IMR-90 (cell line): ENCODE measurements around the gene KCNMA1. TPM values are rescaled to one million over a fixed set of nuclear protein-coding genes. Genes with fewer than 3 reads are reported as not detected.

Experiments
- ATAC-seq: fragments of 200-7000 bp; cut with Tn5 transposase; 2 replicates; pipeline ENCODE4 v1.9.1; 2020; ENCODE audit warnings: low read depth, mild to moderate bottlenecking, moderate library complexity
- BruUV-seq: library from RNA; stranded (reverse); fragments of 400-500 nt; replicated peaks from 2 replicates; lab custom pipeline; 2021; lab: Mats Ljungman, UMichigan
- CTCF ChIA-PET: fragments of 300-600 bp; formaldehyde crosslinking; extraction: SDS; loops from one replicate; lab custom pipeline; 2021; ENCODE audit warnings: antibody characterized with exemption; lab: Yijun Ruan, JAX
- POLR2A ChIA-PET: fragments of 300-600 bp; sonication (Branson Sonifier 250); formaldehyde crosslinking; loops from one replicate; lab custom pipeline; 2022; ENCODE audit warnings: antibody characterized with exemption; ENCODE audit not compliant: unreplicated experiment; lab: Charles Lee
- DNase-seq: peaks from one replicate; pipeline ENCODE4 v3.0.0; 2013
- H2AFZ ChIP-seq: replicated peaks from 2 replicates; pipeline ENCODE3; 2013; ENCODE audit warnings: low read length, mild to moderate bottlenecking; ENCODE audit not compliant: poor library complexity
- H2AK5ac ChIP-seq: 2 replicates; pipeline ENCODE4 v1.6.1; 2013; ENCODE audit warnings: low read depth, low read length, inconsistent platforms
- H2AK9ac ChIP-seq: replicated peaks from 2 replicates; pipeline ENCODE3; 2013; ENCODE audit warnings: mild to moderate bottlenecking, low read depth, low read length, moderate library complexity; ENCODE audit not compliant: poor library complexity
- H2BK120ac ChIP-seq: 2 replicates; pipeline ENCODE4 v1.6.1; 2013; ENCODE audit warnings: low read depth, low read length, inconsistent platforms
- H2BK15ac ChIP-seq: 3 replicates; pipeline ENCODE4 v1.6.1; 2013; ENCODE audit warnings: low read depth, low read length, inconsistent platforms
- H2BK20ac ChIP-seq: 2 replicates; pipeline ENCODE4 v1.6.1; 2013; ENCODE audit warnings: low read depth, mild to moderate bottlenecking, inconsistent platforms, low read length, moderate library complexity
- H2BK5ac ChIP-seq: 2 replicates; pipeline ENCODE4 v1.6.1; 2013; ENCODE audit warnings: mild to moderate bottlenecking, low read depth, low read length, inconsistent platforms; ENCODE audit not compliant: poor library complexity, severe bottlenecking
- H3K14ac ChIP-seq: replicated peaks from 2 replicates; pipeline ENCODE4 v1.6.1; 2013; ENCODE audit warnings: low read depth, low read length, inconsistent platforms
- H3K18ac ChIP-seq: 2 replicates; pipeline ENCODE4 v1.6.1; 2013; ENCODE audit warnings: low read depth, low read length, control low read depth
- H3K23ac ChIP-seq: 2 replicates; pipeline ENCODE4 v1.6.1; 2013; ENCODE audit warnings: low read depth, low read length, inconsistent platforms
- H3K27ac ChIP-seq: 2 replicates; pipeline ENCODE4 v1.5.1; 2013; ENCODE audit warnings: mild to moderate bottlenecking, control low read depth, low read length; ENCODE audit not compliant: insufficient read depth
- H3K27me3 ChIP-seq: 2 replicates; pipeline ENCODE4 v1.6.1; 2013; ENCODE audit warnings: low read length; ENCODE audit not compliant: control insufficient read depth, insufficient read depth
- H3K36me3 ChIP-seq: 2 replicates; pipeline ENCODE4 v1.6.1; 2013; ENCODE audit warnings: low read length, mixed read lengths; ENCODE audit not compliant: control insufficient read depth, insufficient read depth
- H3K4ac ChIP-seq: 2 replicates; pipeline ENCODE4 v1.6.1; 2013; ENCODE audit warnings: low read depth, low read length, inconsistent platforms
- H3K4me1 ChIP-seq: 2 replicates; pipeline ENCODE4 v1.6.1; 2013; ENCODE audit warnings: low read length, mixed read lengths; ENCODE audit not compliant: control insufficient read depth, insufficient read depth
- H3K4me2 ChIP-seq: 2 replicates; pipeline ENCODE4 v1.6.1; 2013; ENCODE audit warnings: low read depth, mild to moderate bottlenecking, control low read depth, low read length, moderate library complexity
- H3K4me3 ChIP-seq: 2 replicates; pipeline ENCODE4 v1.5.1; 2013; ENCODE audit warnings: low read depth, mild to moderate bottlenecking, control low read depth, low read length, moderate library complexity; ENCODE audit not compliant: insufficient read depth
- H3K56ac ChIP-seq: 2 replicates; pipeline ENCODE4 v1.6.1; 2013; ENCODE audit warnings: low read length, inconsistent platforms; ENCODE audit not compliant: insufficient read depth; ENCODE audit errors: extremely low read depth
- H3K79me1 ChIP-seq, 2 experiments: 2 replicates each; pipeline ENCODE4 v1.6.1; 2013; ENCODE audit warnings: low read length in 2 of 2, inconsistent platforms in 1 of 2, low read depth in 1 of 2
- H3K9ac ChIP-seq: 2 replicates; pipeline ENCODE4 v1.6.1; 2013; ENCODE audit warnings: low read depth, low read length, control low read depth
- H3K9me1 ChIP-seq: 2 replicates; pipeline ENCODE4 v1.6.1; 2013; ENCODE audit warnings: low read length, inconsistent platforms; ENCODE audit not compliant: insufficient read depth
- H3K9me3 ChIP-seq: 2 replicates; pipeline ENCODE4 v1.6.1; 2013; ENCODE audit warnings: low read length; ENCODE audit not compliant: control insufficient read depth, insufficient read depth
- H4K20me1 ChIP-seq: 2 replicates; pipeline ENCODE4 v1.6.1; 2013; ENCODE audit warnings: low read length, inconsistent platforms; ENCODE audit not compliant: insufficient read depth
- H4K5ac ChIP-seq: 2 replicates; pipeline ENCODE4 v1.6.1; 2013; ENCODE audit warnings: mild to moderate bottlenecking, low read depth, low read length, control low read depth
- H4K8ac ChIP-seq, 2 experiments: 2 replicates each; pipeline ENCODE4 v1.6.1; 2013; ENCODE audit warnings: low read depth in 2 of 2, low read length in 2 of 2, control low read depth in 1 of 2, inconsistent platforms in 1 of 2
- H4K91ac ChIP-seq: 2 replicates; pipeline ENCODE4 v1.6.1; 2013; ENCODE audit warnings: low read depth, low read length, inconsistent platforms; ENCODE audit not compliant: insufficient read depth
- BHLHE40 ChIP-seq: fragments of 150-350 bp; IDR thresholded peaks from 2 replicates; pipeline ENCODE4 v1.6.1; 2016; ENCODE audit warnings: mild to moderate bottlenecking, low read depth, low read length
- CEBPB ChIP-seq: IDR thresholded peaks from 2 replicates; pipeline ENCODE4 v1.6.1; 2012; ENCODE audit warnings: low read depth, low read length, improper control_type of control experiment
- CTCF ChIP-seq: conservative IDR thresholded peaks from 2 replicates; pipeline ENCODE4 v1.5.1; 2012; ENCODE audit warnings: mild to moderate bottlenecking, low read depth, low read length, improper control_type of control experiment
- FOS ChIP-seq: fragments of 150-350 bp; IDR thresholded peaks from 2 replicates; pipeline ENCODE4 v1.6.1; 2016; ENCODE audit warnings: low read depth, low read length
- MAFK ChIP-seq: IDR thresholded peaks from 2 replicates; pipeline ENCODE4 v1.6.1; 2012; ENCODE audit warnings: low read depth, low read length, improper control_type of control experiment
- POLR2A ChIP-seq: IDR thresholded peaks from 2 replicates; pipeline ENCODE4 v1.6.1; 2012; ENCODE audit warnings: mild to moderate bottlenecking, low read depth, low read length
- RFX5 ChIP-seq: IDR thresholded peaks from 2 replicates; pipeline ENCODE4 v1.8.0; 2012; ENCODE audit warnings: low read depth, mild to moderate bottlenecking, low read length, moderate library complexity
- WGBS, 2 experiments: methylation state at CpG; one replicate each; pipeline versions ENCODE4 v1.1.5 to v1.1.7; 2013; ENCODE audit warnings: missing lambda C conversion rate in 2 of 2; ENCODE audit not compliant: insufficient read length in 1 of 2; ENCODE audit errors: extremely low coverage in 2 of 2; 5-methylcytosine and 5-hydroxymethylcytosine counted together
- dilution Hi-C: fragments of 300-500 bp; cut with HindIII; formaldehyde crosslinking; loops from one replicate; pipeline ENCODE4 v1.14.3; 2018; ENCODE audit warnings: low sequenced_read_pairs; ENCODE audit not compliant: unreplicated experiment
- in situ Hi-C: fragments of 300-500 bp; cut with MboI; formaldehyde crosslinking; loops from 3 replicates; pipeline ENCODE4 v1.14.3; 2019; ENCODE audit warnings: low sequenced_read_pairs, inconsistent platforms, mixed read lengths
- intact Hi-C: fragments of 100-400 bp; cut with micrococcal nuclease; formaldehyde crosslinking; loops from 2 replicates; pipeline ENCODE4 v1.10.0; 2022
- polyA plus RNA-seq, 3 experiments: library from polyadenylated mRNA; depleted of rRNA; stranded (reverse); fragments of >200 nt; gene quantifications; 2 replicates each; pipeline ENCODE4 v1.2.3, GENCODE V29; 2012; ENCODE audit warnings: low replicate concordance in 1 of 3
- total RNA-seq: library from RNA; depleted of rRNA; stranded (reverse); fragments of >200 nt; gene quantifications from 2 replicates; pipeline ENCODE4 v1.2.3, GENCODE V29; 2012
- TF ChIP-seq, protein P1 (sequence below): fragments of 150-350 bp; IDR thresholded peaks from 2 replicates; pipeline ENCODE4 v1.6.1; 2017; ENCODE audit warnings: mild to moderate bottlenecking, antibody characterized with exemption, low read length, low read depth

KCNMA1 gene
- total and polyA plus RNA-seq, 2 of the 4 experiments (the other 2 are of a cell fraction): 25.6 to 29.6 TPM

DNA sequence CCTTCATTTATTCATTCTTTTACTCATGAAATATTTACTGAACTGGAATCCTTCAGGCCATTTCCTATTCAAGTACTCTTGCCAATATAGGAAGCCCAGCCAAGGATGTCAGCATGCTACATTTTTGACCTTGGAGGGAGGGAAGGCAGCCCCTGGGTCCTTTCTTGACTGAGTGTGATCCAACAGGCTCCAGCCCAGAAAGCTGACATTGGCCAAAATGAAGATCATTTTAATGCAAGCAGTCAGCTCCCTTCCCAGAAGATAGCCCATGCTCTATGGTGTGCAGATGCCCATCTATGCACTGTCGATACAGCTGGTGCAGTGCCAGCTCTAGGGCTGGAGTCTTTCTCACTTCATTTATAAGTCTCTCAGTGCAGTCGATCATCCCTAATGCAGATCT is 646.0 kb downstream of the KCNMA1 start:
- dilution Hi-C loops: no loop called here
- POLR2A ChIA-PET: no interaction called here

More for the DNA sequence above, 646.0 kb downstream of the KCNMA1 start:
- H3K14ac ChIP-seq: no peak overlapping the region
- no peak overlapping the region for H3K4me2 ChIP-seq
- H3K4me3 ChIP-seq: no peak overlapping the region
- TF ChIP-seq FOS (no peak), BHLHE40 (no peak), CEBPB (no peak), POLR2A (no peak), MAFK (no peak), CTCF (no peak), RFX5 (no peak)
- TF ChIP-seq, protein P1, sequence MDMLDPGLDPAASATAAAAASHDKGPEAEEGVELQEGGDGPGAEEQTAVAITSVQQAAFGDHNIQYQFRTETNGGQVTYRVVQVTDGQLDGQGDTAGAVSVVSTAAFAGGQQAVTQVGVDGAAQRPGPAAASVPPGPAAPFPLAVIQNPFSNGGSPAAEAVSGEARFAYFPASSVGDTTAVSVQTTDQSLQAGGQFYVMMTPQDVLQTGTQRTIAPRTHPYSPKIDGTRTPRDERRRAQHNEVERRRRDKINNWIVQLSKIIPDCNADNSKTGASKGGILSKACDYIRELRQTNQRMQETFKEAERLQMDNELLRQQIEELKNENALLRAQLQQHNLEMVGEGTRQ: no peak
- CTCF ChIA-PET: no interaction called here
- ATAC-seq (no peak), DNase-seq (no peak)
- WGBS, 2 experiments: no CpG with 5 or more reads among the region's 2 CpGs
- no peaks in the 10 kb centered on the region for H3K79me1 ChIP-seq
- H3K36me3 ChIP-seq: no peaks in the 10 kb centered on the region
- H2BK20ac ChIP-seq: no peak overlapping the region
- no TSS peak for BruUV-seq
- H3K9me3 ChIP-seq: no peaks in the 10 kb centered on the region
- H3K9ac ChIP-seq: no peak overlapping the region
- H3K4me1 ChIP-seq: no peaks in the 10 kb centered on the region
- in situ Hi-C loops (loop anchor here (25.0 kb wide), 2 partner anchors 429 to 1579 kb away; partner anchors contain the start of gene ZNF503), intact Hi-C loops (no loop called here)
- no peak overlapping the region for H2BK5ac ChIP-seq
- no peak overlapping the region for H2AK9ac ChIP-seq
- no peak overlapping the region for H2AFZ ChIP-seq
- no peak overlapping the region for H3K27ac ChIP-seq
- no peaks in the 10 kb centered on the region for H4K20me1 ChIP-seq
- H3K4ac ChIP-seq: no peak overlapping the region
- H3K9me1 ChIP-seq: no peaks in the 10 kb centered on the region
- H2AK5ac ChIP-seq: no peak overlapping the region
- no peak overlapping the region for H2BK15ac ChIP-seq
- H3K23ac ChIP-seq: no peak overlapping the region
- no peak overlapping the region for H4K91ac ChIP-seq
- no peak overlapping the region for H4K5ac ChIP-seq
- no peak overlapping the region for H2BK120ac ChIP-seq
- H3K56ac ChIP-seq: no peak overlapping the region
- H3K18ac ChIP-seq: no peak overlapping the region
- no peak overlapping the region for H4K8ac ChIP-seq
- peaks cover 8% of the 10 kb centered on the region; the same call in 1 of the 2 replicates for H3K27me3 ChIP-seq
